Posterior cingulate gyrus (tissue), 11 donors: Measurements from ENCODE around the gene TENM4.
A peak's percentile ranks its signal among the peaks of the same experiment; 100 is the strongest.
"Not testable (repeated sequence)": the region's sequence is repeated elsewhere in the genome, so short reads cannot be mapped to it uniquely, and the experiment has no call there.

ENCODE experiments used
- DNase-seq, 10 donors: peaks; one replicate each; pipeline versions ENCODE4 v3.0.0 to v3.0.0-alpha.2; 2020 to 2021; ENCODE audit warnings: mixed read lengths in 3 of 10
- intact Hi-C: fragments of 100-400 bp; cut with DNase I; formaldehyde crosslinking; loops from one replicate; pipeline ENCODE4 v1.15.1; 2023

The TENM4 gene

GRCh38 chr11:78851878-78852586, 588.8 kb downstream of the TENM4 start:
- intact Hi-C loops = no loop called here
- DNase-seq = no peak

DNA sequence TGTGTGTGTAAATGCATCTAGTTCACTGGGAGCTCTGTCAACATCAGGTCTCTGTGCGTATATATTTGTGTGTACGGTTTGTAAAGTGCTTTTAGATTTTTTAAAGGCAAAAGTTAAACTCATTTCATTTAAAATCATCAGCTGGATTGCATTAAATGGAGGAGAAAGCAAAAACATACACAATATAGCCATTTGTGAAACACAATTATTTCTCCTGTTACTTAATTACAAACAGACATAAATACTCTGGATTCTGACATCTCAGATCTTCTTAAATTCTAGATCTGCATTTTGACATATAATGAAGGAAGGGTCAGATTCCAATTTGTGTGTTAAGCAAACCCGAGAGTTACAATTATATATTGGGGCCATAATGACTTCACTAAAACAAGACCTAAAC, 590.8 kb downstream of the TENM4 start:
- intact Hi-C loops = no loop called here
- no peak for DNase-seq

DNA sequence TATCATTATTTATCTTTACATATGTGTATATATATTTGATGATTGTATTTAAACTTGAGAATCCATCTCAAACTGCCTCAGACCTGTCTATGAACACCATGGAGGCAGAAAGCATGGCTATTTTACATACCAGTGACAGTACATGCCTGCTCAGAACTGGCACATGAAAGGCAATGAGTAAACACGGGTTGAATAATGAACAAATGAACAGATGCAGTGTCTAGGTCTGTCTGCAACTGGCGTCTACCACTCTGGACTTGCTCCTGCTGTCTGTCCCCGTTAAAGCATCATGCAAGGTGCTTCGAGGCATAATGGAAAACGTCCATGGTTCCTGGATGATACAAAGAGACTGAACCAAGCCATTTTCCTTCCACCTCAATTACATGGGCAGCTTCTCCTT, 594.6 kb downstream of the TENM4 start:
- no peak for DNase-seq
- intact Hi-C loops = no loop called here

DNA sequence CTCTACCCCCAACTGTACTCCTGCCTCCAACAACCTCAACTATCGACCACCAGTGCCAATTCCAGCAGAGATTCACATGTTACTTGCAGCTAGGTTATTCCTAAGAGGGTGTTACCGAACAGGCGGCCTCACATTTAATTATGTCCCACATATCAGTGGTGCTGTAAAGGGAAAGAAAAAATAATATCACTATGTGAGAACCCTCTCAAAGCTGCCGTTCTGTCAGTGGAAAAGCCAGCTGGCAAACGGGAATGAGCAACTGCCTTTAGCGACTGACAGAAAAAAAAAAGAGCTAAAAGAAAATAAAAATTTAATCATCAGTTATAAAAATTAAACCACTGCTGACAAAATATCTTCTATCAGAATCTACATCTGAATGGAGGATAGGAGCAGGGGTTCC, 595.3 kb downstream of the TENM4 start:
- intact Hi-C loops = no loop called here
- no peak for DNase-seq

- intact Hi-C loops = no loop called here
- DNase-seq = no peak
Measured at GRCh38 chr11:78841456-78842060, 599.3 kb downstream of the TENM4 start.

GRCh38 chr11:78840623-78841022, 600.2 kb downstream of the TENM4 start:
- intact Hi-C loops = no loop called here
- no peak for DNase-seq

- no peak for DNase-seq
- intact Hi-C loops = no loop called here
Measured at GRCh38 chr11:78840200-78840599, 600.6 kb downstream of the TENM4 start.

DNA sequence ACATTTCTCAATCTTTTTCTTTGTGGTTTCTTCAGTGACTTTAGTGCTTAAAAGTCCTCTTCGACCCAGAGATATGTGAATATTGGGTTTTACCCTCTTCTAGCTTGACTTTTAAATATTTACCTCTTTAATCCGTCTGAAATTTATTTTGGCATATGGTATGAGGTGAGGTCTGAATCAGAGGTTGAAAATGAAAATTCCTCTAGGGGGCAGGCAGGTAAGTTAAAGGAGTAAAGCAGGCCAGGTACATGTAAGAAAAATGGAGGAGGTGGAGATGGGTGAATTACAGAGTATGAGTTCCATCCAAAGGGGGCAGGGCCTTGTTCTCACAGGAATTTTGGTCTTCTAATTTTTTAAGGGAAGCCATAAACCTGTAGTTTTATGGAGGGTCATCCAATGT, 602.4 kb downstream of the TENM4 start:
- DNase-seq = no peak
- intact Hi-C loops = no loop called here

- no peak for DNase-seq
- intact Hi-C loops = no loop called here
Measured at GRCh38 chr11:78835646-78836045, 605.2 kb downstream of the TENM4 start.

- intact Hi-C loops = no loop called here
- no peak for DNase-seq
Measured at GRCh38 chr11:78834886-78835285, 605.9 kb downstream of the TENM4 start.

- intact Hi-C loops = no loop called here
- no peak for DNase-seq
Measured at GRCh38 chr11:78833237-78833636, 607.6 kb downstream of the TENM4 start.

DNA sequence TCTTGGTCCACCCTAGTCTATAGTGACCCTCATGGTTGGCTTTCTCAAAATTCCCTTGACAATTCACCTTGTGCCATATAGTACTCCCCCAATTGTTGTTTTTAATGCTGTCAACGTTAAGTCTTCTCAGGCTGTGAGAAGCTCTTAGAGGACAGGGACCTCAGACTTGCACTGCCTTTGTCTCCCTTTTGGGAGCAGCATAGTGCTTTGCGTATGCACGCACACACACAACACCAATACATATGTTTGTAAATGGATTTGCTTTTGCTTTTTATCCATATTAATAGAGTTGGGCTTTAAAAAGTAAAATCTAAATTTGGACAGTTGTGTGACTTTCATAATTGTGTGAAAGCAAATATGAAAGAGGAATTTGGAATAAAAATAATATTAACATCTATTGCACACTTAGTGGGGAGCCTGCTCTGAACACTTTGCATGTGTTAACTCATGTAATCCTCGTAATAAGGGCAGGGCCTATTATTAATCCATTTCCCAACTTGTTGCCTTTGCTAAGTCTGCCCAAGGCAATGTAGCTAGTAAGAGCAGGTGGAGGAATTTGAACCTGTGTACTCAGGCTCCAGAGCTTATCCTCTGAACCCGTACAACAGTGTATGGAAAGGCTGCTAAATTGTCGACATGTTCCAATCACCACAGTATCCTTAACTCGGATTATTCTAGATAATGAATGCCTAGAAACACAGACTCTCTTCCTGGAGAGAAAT, 608.4 kb downstream of the TENM4 start:
- intact Hi-C loops = no loop called here
- DNase-seq = peak in 2 of 10 donors; percentile 24 to 76

DNA sequence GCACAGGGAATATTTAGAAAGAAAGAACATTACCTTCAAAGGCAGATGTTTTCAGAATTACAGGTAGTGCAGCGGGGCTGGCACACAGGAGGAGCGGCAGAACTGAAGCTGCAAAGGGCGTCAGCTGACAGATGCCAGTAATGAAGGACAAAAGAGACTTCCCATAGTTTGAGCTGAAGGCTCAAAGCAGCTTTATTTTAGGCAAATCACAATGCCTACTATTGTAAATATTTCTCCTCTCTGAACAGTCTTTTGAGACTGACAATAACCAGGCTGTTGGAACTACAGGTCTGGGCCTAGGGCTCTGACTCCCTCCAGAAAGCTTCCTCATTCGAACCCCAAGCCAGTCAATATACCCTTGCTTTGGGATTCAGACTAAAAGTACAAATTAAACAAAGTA, 609.3 kb downstream of the TENM4 start:
- DNase-seq = no peak
- intact Hi-C loops = no loop called here

DNA sequence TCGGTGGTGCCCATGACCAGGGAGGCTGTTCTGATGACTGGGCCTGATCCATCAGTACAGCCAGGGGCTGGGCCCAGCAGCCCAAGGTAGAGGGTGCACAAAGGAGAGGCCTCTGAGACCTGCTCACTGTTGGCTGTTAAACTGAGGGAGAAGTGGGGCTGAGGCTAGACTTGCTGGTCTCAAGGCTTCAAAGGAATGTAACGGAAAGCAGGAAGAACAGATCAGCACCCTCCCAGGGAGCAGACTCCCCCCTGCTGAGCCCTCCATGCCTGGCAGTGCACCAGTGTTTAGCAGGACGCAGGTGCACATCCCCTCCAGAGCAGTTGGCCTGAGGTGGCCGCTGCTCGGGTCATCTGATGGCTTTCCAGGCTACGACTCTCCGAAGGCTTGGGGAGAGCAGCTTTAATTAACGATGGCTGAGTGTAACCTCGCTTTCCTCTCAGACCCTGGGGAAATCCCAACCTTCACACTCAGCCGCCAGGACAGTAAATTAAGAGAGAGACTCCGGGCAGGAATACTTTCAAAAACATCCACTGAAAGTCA, 610.5 kb downstream of the TENM4 start:
- DNase-seq = no peak
- intact Hi-C loops = no loop called here

- no peak for DNase-seq
- intact Hi-C loops = no loop called here
Measured at GRCh38 chr11:78829146-78829545, 611.7 kb downstream of the TENM4 start.

GRCh38 chr11:78828676-78829075, 612.2 kb downstream of the TENM4 start:
- DNase-seq = no peak
- intact Hi-C loops = no loop called here

DNA sequence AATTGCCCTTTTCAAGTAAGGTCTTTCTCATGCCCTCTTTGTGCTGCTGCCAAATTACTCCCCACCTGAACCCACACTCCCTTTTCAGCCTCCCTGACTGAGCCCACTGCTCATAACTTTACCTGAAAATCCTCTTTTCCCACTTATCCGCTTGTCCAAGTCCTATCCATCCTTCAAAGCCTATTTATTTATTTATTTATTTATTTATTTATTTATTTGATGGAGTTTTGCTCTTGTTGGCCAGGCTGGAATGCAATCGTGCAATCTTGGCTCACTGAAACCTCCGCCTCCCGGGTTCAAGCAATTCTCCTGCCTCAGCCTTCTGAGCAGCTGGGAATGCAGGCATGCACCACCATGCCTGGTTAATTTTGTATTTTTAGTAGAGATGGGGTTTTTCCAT, 613.5 kb downstream of the TENM4 start:
- DNase-seq, intact Hi-C loops: not testable (repeated sequence)

DNA sequence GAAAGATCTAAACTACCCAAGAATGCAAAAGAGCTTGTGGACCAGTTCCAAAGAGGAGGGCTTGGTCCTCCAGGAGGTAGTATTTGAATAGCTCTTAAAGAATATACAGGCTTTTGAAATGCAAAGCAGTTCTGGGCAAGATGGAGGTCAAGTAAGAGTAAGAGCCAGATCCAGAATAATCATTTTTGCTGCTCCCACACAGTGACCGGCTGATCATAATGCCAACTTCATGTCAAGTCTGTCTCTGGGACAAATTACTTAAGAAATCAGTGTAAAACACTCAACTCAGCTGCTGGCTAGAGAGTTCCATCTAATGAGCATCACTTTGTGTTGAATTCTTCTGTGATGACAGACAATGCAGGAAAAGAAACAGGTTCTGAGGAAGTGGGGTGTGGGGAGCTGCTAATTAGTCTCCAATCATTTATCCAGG, 615.2 kb downstream of the TENM4 start:
- intact Hi-C loops = no loop called here
- no peak for DNase-seq

DNA sequence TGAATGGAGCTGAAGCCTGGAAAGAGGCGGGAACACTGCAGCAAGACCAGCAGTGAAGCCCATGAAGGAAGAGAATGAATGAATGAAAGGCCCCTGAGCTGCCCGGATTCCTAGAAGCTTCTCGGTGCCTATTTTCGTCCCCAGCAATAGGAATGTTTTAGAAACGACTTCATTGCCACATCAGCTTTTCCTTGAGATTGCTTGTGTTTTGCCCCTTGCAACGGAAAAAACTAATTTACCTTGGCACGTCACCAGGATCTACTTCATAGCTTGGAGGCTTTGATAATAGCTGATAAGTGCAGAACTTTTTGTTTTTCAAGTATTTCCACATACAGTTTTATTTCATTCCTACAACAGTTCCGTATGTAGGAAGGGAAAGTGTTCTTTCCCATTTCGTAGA, 617.2 kb downstream of the TENM4 start:
- DNase-seq = no peak
- intact Hi-C loops = no loop called here

DNA sequence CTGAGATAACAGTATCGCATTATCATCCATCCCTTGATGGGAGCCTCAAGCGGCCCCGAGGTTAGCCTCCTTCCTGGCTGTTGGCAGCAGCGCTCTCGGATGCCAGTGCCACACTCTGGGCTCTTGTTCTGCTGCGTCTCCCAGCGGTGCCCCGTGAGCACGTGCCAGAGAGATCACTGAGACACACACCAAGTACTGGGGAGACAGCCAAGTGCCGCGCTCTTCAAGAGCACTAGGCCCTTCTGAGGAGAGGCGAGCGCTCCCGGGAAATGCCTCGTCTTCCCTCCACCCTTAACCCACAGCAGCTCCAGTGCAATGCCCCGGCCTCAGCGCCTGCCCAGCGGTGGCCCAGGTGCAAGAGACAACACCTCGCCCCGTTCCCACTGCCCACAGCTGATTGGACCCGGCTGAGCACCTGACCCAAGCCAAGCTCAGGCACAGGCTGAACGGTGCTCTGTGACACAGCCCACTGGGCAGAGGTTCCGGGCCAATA, 617.9 kb downstream of the TENM4 start:
- intact Hi-C loops = no loop called here
- DNase-seq = peak in 3 of 10 donors; percentile 17 to 82 (median 81)
